Measurements from ENCODE around the gene DOLPP1. TPM values are rescaled to one million over a fixed set of nuclear protein-coding genes. Genes with fewer than 3 reads are reported as not detected.

Gene DOLPP1
- total and polyA plus RNA-seq, 3 donors from 2014 or later: 14.0 to 17.9 (median 14.4) TPM

DNA sequence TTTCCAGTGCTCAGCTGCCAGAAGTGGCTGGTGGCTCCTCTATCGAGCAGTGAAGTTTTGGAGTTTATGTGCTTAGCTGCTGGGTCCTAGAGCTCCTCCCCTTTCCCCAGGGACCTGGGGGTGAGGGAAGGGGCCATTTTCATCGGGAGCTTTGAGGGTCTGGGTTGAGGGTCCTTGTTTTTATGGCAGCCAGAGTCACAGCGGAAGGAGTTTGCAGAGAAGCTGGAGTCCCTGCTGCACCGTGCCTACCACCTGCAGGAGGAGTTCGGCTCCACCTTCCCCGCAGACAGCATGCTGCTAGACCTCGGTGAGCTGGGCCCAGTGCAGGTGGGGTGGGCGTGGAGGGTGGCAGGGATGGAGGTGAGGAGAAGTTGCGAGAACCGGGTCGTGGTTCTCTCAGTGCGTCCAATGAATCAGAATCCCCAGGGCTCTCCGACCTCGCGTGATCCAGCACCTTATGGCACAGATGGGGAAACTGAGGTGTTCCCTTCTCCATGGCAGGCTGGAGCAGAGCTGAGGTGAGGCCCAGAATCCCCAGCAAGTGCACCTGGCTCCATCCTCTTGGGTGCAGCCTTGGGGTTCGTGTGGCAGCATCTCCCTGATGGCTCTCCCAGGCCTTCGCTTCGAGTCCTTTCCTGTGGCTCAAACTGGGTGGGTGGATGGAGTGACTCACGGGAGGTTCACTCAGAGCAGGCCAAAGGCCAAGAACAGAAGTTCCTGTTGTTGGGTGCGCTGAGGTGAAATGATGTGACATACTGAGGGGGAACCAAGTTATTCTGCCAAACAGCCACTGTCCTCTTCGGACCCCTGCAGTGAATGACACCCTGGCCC is 21.7 kb upstream of the DOLPP1 start:
- WGBS, 2 donors: 75 to 86% methylated on average over 9 to 21 of the region's 21 CpGs
- TF ChIP-seq POLR2A (IDR thresholded peaks at IDR 0.05): no peak
- TF ChIP-seq CTCF (IDR thresholded peaks at IDR 0.05): no peak
- Histone ChIP-seq H3K27ac (no peak overlapping the region), H3K36me3 (ENCODE audit: low read depth, missing control alignments) (no peaks in the 10 kb centered on the region), H3K9me3 (no peaks in the 10 kb centered on the region), H3K4me1 (no peaks in the 10 kb centered on the region), H3K27me3 (no peaks in the 10 kb centered on the region), H3K4me3 (no peak overlapping the region)
- no peak for DNase-seq
- intact Hi-C loops (cut with DNase I; ENCODE audit: low total_unique reads): no loop called here

DNA sequence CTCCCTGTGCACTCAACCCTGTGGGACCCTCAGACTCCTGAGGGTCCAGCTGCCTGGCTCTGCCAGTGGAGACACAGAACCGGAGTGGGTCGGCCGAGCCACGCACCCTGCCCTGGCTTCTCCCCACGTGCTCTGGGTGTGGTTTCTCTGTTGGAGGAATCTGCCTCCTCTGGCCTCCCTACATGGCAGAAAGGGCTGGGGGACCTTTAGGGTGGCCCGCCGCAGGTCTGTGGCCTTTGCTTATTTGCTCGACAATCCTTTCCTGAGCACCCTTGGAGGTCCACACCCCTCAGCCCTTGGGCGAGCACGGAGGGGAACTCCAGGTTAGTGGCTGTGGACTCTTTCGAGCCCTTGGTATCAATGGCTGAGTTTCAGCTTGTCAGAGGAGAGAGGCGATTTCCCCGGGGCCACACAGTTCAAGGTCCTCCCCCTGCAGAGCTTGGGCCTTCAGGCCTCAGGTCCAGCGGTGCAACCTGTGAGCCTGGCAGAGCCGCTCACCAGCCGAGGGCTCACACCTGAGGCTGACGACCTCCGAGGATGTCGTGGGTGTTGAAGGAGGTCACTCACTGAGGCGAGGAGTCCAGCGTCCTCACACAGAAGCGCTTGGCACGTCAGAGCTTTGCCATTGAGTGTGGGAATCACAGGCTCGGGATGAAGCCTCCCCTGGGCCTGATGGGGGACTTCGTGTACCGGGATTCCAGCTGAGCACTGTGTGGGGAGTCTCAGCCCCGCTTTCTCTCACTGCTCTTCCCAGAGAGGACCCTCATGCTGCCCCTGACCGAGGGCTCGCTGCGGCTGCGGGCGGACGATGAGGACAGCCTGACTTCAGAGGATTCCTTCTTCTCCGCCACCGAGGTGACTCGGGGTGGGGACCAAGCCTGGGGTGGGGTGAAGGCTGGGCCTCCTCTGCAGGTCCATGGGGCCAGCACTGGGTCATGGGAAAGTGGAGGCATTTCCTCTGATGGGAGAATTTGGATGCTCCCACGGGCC is 20.8 kb upstream of the DOLPP1 start:
- intact Hi-C loops (cut with DNase I; ENCODE audit: low total_unique reads): no loop called here
- Histone ChIP-seq H3K4me3 (no peak overlapping the region), H3K27me3 (no peaks in the 10 kb centered on the region), H3K9me3 (no peaks in the 10 kb centered on the region), H3K4me1 (no peaks in the 10 kb centered on the region), H3K36me3 (ENCODE audit: low read depth, missing control alignments) (no peaks in the 10 kb centered on the region), H3K27ac (no peak overlapping the region)
- DNase-seq: no peak
- TF ChIP-seq CTCF (IDR thresholded peaks at IDR 0.05) (no peak), POLR2A (IDR thresholded peaks at IDR 0.05) (no peak)
- 88 to 91% methylated on average over 23 to 29 of the region's 37 CpGs for WGBS, 2 donors

GRCh38 chr9:129060991-129061390 is 19.9 kb upstream of the DOLPP1 start:
- TF ChIP-seq CTCF (IDR thresholded peaks at IDR 0.05): no peak
- TF ChIP-seq POLR2A (IDR thresholded peaks at IDR 0.05): no peak
- no peak overlapping the region for H3K27ac ChIP-seq
- no peaks in the 10 kb centered on the region for H3K9me3 ChIP-seq
- no peaks in the 10 kb centered on the region for H3K27me3 ChIP-seq
- H3K36me3 ChIP-seq (ENCODE audit: low read depth, missing control alignments): no peaks in the 10 kb centered on the region
- 95% methylated on average over 5 to 12 of the region's 12 CpGs for WGBS, 2 donors
- H3K4me1 ChIP-seq: no peaks in the 10 kb centered on the region
- intact Hi-C loops (cut with DNase I; ENCODE audit: low total_unique reads): no loop called here
- H3K4me3 ChIP-seq: no peak overlapping the region
- DNase-seq: no peak

GRCh38 chr9:129063061-129063460 is 17.9 kb upstream of the DOLPP1 start:
- Histone ChIP-seq H3K4me3 (no peak overlapping the region), H3K36me3 (ENCODE audit: low read depth, missing control alignments) (no peaks in the 10 kb centered on the region), H3K27ac (no peak overlapping the region), H3K27me3 (no peaks in the 10 kb centered on the region), H3K4me1 (no peaks in the 10 kb centered on the region), H3K9me3 (no peaks in the 10 kb centered on the region)
- intact Hi-C loops (cut with DNase I; ENCODE audit: low total_unique reads): no loop called here
- WGBS, 2 donors: 83 to 93% methylated on average over 1 to 9 of the region's 9 CpGs
- TF ChIP-seq POLR2A (IDR thresholded peaks at IDR 0.05): no peak
- TF ChIP-seq CTCF (IDR thresholded peaks at IDR 0.05): no peak
- no peak for DNase-seq

All from testis (tissue), 3 donors.